AG09319 (cell line): ENCODE measurements around the gene FANCI.

Experiments
- DNase-seq: peaks from one replicate; pipeline ENCODE4 v3.0.0-alpha.2; 2010; ENCODE audit warnings: low read depth; ENCODE audit errors: extremely low read depth
- TF ChIP-seq, protein P1 (sequence below): IDR thresholded peaks from 2 replicates; pipeline ENCODE4 v1.5.1; 2011; ENCODE audit warnings: low read depth, mild to moderate bottlenecking, inconsistent platforms, low read length, moderate library complexity

FANCI gene

DNA sequence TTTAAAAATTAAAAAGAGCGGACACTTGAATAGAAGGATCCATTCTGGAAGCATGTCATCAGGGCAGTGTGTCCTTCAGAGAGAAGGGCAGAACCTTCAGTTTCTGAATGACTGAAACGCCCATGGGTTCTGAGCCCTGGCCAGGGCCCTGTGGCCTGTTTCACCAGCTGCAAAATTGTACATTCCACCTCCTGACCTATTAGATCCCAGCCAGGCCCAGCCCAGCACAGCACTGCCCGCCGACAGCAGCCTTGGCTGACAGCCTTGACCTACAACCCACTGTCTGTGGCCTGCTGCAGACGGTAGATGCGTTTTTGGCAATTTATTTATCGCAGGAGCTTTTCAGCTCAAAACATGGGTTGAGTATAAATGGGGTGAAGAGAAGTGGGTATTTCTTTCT is 96.8 kb downstream of the FANCI start:
- TF ChIP-seq, protein P1, sequence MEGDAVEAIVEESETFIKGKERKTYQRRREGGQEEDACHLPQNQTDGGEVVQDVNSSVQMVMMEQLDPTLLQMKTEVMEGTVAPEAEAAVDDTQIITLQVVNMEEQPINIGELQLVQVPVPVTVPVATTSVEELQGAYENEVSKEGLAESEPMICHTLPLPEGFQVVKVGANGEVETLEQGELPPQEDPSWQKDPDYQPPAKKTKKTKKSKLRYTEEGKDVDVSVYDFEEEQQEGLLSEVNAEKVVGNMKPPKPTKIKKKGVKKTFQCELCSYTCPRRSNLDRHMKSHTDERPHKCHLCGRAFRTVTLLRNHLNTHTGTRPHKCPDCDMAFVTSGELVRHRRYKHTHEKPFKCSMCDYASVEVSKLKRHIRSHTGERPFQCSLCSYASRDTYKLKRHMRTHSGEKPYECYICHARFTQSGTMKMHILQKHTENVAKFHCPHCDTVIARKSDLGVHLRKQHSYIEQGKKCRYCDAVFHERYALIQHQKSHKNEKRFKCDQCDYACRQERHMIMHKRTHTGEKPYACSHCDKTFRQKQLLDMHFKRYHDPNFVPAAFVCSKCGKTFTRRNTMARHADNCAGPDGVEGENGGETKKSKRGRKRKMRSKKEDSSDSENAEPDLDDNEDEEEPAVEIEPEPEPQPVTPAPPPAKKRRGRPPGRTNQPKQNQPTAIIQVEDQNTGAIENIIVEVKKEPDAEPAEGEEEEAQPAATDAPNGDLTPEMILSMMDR, result no peak

DNA sequence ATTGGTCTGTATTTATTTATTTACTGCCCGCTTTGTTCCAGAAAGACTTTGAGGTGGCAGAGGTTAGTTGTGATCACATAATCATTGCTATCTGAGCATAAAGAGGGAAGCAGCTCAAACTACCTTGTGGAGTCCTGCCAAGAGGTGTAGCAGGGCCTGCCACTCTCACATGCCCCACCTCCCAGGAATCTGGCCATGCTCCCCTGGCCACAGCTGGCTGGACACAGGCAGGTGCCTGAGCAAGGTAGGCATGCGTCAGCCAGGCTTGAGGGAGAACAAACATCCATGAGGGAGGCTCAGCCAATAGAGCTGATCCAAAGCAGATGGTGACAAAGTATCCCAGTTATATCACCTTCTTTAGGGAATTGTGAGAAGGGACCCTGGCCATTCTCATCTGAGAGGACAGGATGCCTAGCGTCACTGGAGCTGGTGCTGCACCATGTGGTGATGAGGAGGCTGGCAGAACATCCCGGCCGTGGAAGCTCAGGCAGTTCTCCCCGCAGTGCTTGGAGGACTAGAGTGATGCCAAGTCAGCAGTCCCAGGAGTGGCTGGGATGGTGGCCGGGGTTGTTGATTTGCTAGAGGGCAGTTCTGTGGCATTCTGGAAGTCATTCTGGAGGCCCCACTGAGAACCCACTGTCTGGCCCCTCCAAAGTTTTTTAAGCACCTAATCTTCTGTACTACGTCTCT is 97.7 kb downstream of the FANCI start:
- TF ChIP-seq, protein P1, result no peak
- no peak for DNase-seq

More for the DNA sequence above, 96.8 kb downstream of the FANCI start:
- no peak for DNase-seq

DNA sequence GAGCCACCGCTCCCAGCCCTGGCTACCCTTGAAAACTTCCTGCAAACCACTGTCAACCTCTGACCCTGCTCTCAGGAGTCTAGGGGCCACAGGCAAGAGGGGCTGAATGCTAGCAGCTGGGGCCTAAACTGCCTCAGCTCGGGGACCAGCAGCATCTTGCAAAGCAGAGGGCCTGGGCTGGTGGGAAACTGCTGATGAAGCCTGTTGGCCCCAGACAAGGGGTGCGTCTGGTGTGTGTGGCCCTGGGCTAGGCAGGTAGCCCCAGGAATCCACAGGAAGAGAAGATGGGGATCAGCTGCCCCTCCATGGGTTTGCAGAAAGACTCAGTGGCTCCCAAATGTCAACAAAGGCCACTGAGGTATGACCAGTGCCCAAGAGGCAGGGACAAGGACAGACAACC is 99.1 kb downstream of the FANCI start:
- TF ChIP-seq, protein P1, result no peak
- no peak for DNase-seq

DNA sequence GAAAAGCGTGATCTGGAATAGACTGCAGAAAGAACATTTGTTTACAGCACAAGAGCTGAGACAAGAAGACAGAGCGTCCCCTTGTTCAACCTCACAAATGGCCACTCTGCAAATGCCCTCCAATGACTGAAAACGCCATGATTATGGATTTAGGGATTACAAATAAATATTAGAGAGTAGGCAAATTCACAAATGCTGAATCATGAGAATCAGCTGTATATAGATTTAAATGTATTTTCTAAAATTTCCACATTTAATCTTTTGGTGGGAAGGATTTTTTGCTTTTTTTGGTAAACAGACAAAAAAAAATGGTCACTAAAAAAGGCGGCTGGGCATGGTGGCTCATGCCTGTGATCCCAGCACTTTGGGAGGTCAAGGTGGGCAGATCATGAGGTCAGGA is 101.5 kb downstream of the FANCI start:
- TF ChIP-seq, protein P1, result no peak
- no peak for DNase-seq

DNA sequence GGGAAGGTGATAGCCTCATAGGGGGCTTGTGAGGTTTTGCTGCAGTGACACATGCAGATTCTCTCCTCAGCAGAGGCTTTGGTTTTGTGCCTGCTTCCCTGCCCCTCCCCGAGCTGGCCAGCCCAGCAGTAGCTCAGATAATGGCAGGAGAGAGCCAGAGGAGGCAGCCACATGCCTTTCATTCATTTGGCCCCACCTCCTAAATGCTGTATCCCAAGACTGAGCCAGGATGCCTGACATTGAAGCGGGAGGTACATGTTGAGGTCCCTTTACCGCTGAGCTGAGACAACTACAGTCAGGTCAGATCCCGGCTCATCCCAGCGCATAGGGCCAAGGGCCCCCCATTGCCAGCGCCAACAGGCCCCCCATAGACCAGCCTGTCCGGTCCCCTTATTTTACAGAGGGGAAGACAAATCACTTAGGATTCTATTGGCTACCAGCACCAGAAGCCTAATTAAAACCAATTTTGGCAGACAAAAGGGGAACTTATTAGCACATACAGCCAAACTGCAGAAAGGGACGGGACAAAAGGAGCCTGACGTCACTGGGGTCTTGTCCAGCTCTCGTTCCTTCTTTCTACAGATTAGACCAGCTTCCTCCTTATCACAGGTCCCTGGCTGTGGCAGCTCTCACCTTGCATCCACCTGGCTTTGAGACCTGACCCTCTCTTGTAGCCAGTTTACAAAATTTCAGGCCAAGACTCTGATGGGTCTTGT is 102.9 kb downstream of the FANCI start:
- TF ChIP-seq, protein P1, result no peak
- DNase-seq, result no peak

DNA sequence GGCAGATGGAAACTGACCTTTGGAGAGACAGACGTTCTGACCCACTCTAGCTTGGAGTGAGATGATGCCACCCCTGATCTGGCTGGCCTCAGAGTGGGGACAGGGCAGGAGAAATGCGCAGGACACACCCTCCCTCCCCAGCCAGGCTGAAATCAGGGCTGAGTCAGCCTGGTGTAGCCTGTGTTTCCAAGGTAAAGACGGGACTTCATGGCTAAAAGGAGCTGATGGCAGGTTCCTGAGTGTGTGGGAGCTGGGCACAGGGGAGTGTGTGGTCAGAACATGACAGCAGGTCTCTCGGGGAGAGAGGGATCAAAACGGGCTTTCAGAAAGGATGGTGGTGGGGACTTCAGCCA is 105.4 kb downstream of the FANCI start:
- DNase-seq, result no peak
- TF ChIP-seq, protein P1, result no peak

DNA sequence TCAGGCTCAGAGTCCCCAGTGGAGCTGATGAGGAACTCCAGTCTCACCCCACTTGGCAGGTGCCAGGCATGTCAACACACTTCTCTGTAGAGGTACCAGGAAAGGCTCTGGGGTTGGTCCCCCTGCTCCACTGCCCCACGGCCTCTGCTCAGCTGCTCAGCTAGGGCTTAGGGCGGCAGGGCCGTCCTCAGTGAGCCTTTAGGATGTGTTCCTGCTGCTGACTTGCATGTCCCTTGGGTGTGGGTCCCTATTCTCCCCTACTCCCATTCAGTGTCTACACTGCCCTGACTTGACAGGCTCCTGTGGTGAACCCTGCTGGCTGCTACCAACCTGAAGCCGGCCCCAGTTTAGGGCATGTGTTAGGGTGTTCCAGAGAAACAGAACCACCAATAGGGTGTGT is 108.7 kb downstream of the FANCI start:
- TF ChIP-seq, protein P1, result no peak
- no peak for DNase-seq
